Uterus (tissue), 2 donors: ENCODE measurements around the gene PCNX2.

Experiments used
- CTCF ChIP-seq, 4 experiments: fragments of 200-600 bp in 2 of 4; fragments of 450-650 bp in 2 of 4; sonication (generic) in 2 of 4; IDR thresholded peaks; one replicate each; pipeline ENCODE4 v1.5.1; 2016 to 2019; ENCODE audit warnings: antibody characterized with exemption in 4 of 4, mild to moderate bottlenecking in 2 of 4, moderate library complexity in 1 of 4
- POLR2A ChIP-seq, 2 donors: fragments of 450-650 bp; IDR thresholded peaks; one replicate each; pipeline ENCODE4 v1.6.1; 2016; ENCODE audit warnings: antibody characterized with exemption in 2 of 2, mild to moderate bottlenecking in 1 of 2, moderate library complexity in 1 of 2

DNA sequence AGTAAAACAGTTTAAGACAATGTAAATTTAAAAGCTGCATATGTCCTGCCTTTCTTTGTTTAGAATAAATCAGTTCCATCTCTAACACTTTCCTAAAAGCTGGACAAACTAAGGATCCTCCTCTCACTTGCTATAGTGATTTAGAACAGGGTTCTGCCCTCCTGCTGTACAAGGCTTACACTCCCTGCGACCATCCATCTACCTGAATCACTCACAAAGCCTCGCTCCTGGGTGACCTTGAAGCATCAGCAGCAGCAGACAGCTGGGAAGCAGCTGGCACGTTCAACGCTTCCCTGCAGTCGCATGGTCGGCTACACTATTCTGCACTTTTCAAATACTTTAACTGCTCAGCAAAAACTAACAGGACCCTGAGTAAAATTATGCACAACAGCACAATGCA is 217.1 kb downstream of the PCNX2 start:
- TF ChIP-seq CTCF (IDR thresholded peaks at IDR 0.05) = no peak
- no peak for TF ChIP-seq POLR2A (IDR thresholded peaks at IDR 0.05)
